ENCODE measurements around the gene ARID5B. TPM values are rescaled to one million over a fixed set of nuclear protein-coding genes. Genes with fewer than 3 reads are reported as not detected.

Gene ARID5B
- total and polyA plus RNA-seq, 2 experiments from 2014 or later = 1.3 to 1.6 TPM

GRCh38 chr10:61891906-61892585 lies 9.5 kb upstream of the ARID5B start:
- H3K4me3 Mint-ChIP-seq = no peak overlapping the region
- H3K79me2 ChIP-seq (replicated peaks; ENCODE audit: insufficient read depth) = no peaks in the 10 kb centered on the region
- H3K9me2 ChIP-seq (ENCODE audit: insufficient read depth) = peaks cover 4% of the 10 kb centered on the region; the same call in 1 of the 2 replicates
- no peak overlapping the region for H3K4me3 ChIP-seq
- peaks cover under 1% of the 10 kb centered on the region for H3K27me3 ChIP-seq (ENCODE audit: insufficient read depth)
- peaks cover 4% of the 10 kb centered on the region for H3K4me1 Mint-ChIP-seq
- no peaks in the 10 kb centered on the region for H3K9me3 Mint-ChIP-seq
- H3K36me3 ChIP-seq (ENCODE audit: insufficient read depth) = no peaks in the 10 kb centered on the region
- H3F3A ChIP-seq (replicated peaks; ENCODE audit: low read depth) = no peaks in the 10 kb centered on the region
- no peak overlapping the region for H3K27ac ChIP-seq (ENCODE audit: low read depth)
- no peaks in the 10 kb centered on the region for H4K20me1 ChIP-seq (replicated peaks; ENCODE audit: insufficient read depth)
- H3K27ac Mint-ChIP-seq = no peak overlapping the region
- DNase-seq (ENCODE audit: low spot score) = no peak
- H2AFZ ChIP-seq = no peak overlapping the region
- TF ChIP-seq ZNF462 (CRISPR knock-in tag; IDR thresholded peaks at IDR 0.05) = no peak
- TF ChIP-seq ZNF331 (CRISPR knock-in tag; IDR thresholded peaks at IDR 0.05; ENCODE audit: low read depth) = no peak
- no peak for TF ChIP-seq EZH2 (IDR thresholded peaks at IDR 0.05; ENCODE audit: low read depth, unreplicated experiment)
- no peak for TF ChIP-seq POLR2AphosphoS5 (IDR thresholded peaks at IDR 0.05; ENCODE audit: low read depth)
- TF ChIP-seq ETS1 (IDR thresholded peaks at IDR 0.05) = no peak
- no peak for TF ChIP-seq CTCF (conservative IDR thresholded peaks at IDR 0.05; ENCODE audit: low read depth in 2 of 2)
- TF ChIP-seq ZNF114 (CRISPR knock-in tag; IDR thresholded peaks at IDR 0.05) = no peak
- TF ChIP-seq STAT1 (IDR thresholded peaks at IDR 0.05; ENCODE audit: unreplicated experiment) = no peak
- no peak for TF ChIP-seq EZH2phosphoT487 (IDR thresholded peaks at IDR 0.05; ENCODE audit: unreplicated experiment)
- TF ChIP-seq JUNB (IDR thresholded peaks at IDR 0.05; ENCODE audit: unreplicated experiment) = no peak
- no peak for TF ChIP-seq CREB1 (CRISPR knock-in tag; IDR thresholded peaks at IDR 0.05; ENCODE audit: low read depth)
- no peak for TF ChIP-seq REST (IDR thresholded peaks at IDR 0.05; ENCODE audit: unreplicated experiment)
- TF ChIP-seq NANOG (IDR thresholded peaks at IDR 0.05; ENCODE audit: borderline replicate concordance) = no peak
- peaks cover 4% of the 10 kb centered on the region for H3K27me3 Mint-ChIP-seq (ENCODE audit: insufficient read depth, low read depth, poor library complexity)
- no peaks in the 10 kb centered on the region; the same call in 1 of the 2 replicates for H3K4me1 ChIP-seq (ENCODE audit: insufficient read depth)
- no peak overlapping the region for H3K4me2 ChIP-seq
- no peak for ATAC-seq
- H3K36me3 Mint-ChIP-seq (ENCODE audit: low read depth) = no peaks in the 10 kb centered on the region

All from GM23338 (cell line).